SK-N-SH (cell line): ENCODE measurements around the gene CIAO2B. TPM values are rescaled to one million over a fixed set of nuclear protein-coding genes. Genes with fewer than 3 reads are reported as not detected.

Experiments used
- CTCF ChIA-PET: fragments of 300-600, 350-600 bp; formaldehyde crosslinking; extraction: SDS; loops from one replicate; lab custom pipeline; 2021; lab: Yijun Ruan, JAX
- POLR2A ChIA-PET: fragments of 350-600 bp; sonication (Branson Sonifier 250); formaldehyde crosslinking; extraction: SDS; loops from one replicate; lab custom pipeline; 2020; ENCODE audit warnings: antibody characterized with exemption, inconsistent platforms; lab: Yijun Ruan, JAX
- DNase-seq: peaks from one replicate; pipeline ENCODE4 v3.0.0; 2012
- H2AFZ ChIP-seq: fragments of 200-600 bp; sonication (generic); 2 replicates; pipeline ENCODE4 v1.8.1; 2016; ENCODE audit warnings: antibody characterized with exemption, mild to moderate bottlenecking, low read depth
- H3F3A ChIP-seq: fragments of 200-600 bp; sonication (generic); replicated peaks from 2 replicates; pipeline ENCODE3; 2016; ENCODE audit warnings: antibody characterized with exemption, mild to moderate bottlenecking; ENCODE audit not compliant: insufficient read depth
- H3K27ac ChIP-seq, 2 experiments: fragments of 200-500 bp in 1 of 2; fragments of 200-600 bp in 1 of 2; sonication (Bioruptor generic) in 1 of 2; sonication (generic), shearing (Covaris generic) in 1 of 2; 2 replicates each; pipeline versions ENCODE4 v1.5.1 to v1.6.1; 2014 to 2016; ENCODE audit warnings: low read depth in 2 of 2, inconsistent platforms in 1 of 2, low read length in 1 of 2, mild to moderate bottlenecking in 1 of 2, mixed read lengths in 1 of 2
- H3K27me3 ChIP-seq: fragments of 200-600 bp; sonication (generic), shearing (Covaris generic); 2 replicates; pipeline ENCODE4 v1.6.1; 2016; ENCODE audit warnings: mixed run types; ENCODE audit not compliant: insufficient read depth
- H3K36me3 ChIP-seq, 2 experiments: fragments of 200-500 bp in 1 of 2; fragments of 200-600 bp in 1 of 2; sonication (Bioruptor generic) in 1 of 2; sonication (generic) in 1 of 2; replicated peaks in 1 of 2; 2 replicates each; pipeline versions ENCODE3 to v1.5.1; 2014 to 2016; ENCODE audit warnings: low read length in 1 of 2, mild to moderate bottlenecking in 1 of 2; ENCODE audit not compliant: insufficient read depth in 2 of 2, control insufficient read depth in 1 of 2
- H3K4me1 ChIP-seq, 2 experiments: fragments of 200-500 bp in 1 of 2; fragments of 200-600 bp in 1 of 2; sonication (Bioruptor generic) in 1 of 2; sonication (generic), shearing (Covaris generic) in 1 of 2; 2 replicates each; pipeline versions ENCODE4 v1.5.1 to v1.6.1; 2014 to 2016; ENCODE audit warnings: low read depth in 1 of 2, low read length in 1 of 2, mixed run types in 1 of 2; ENCODE audit not compliant: insufficient read depth in 2 of 2, control insufficient read depth in 1 of 2
- H3K4me2 ChIP-seq: fragments of 200-600 bp; sonication (generic), shearing (Covaris generic); 2 replicates; pipeline ENCODE4 v1.6.1; 2017; ENCODE audit warnings: mixed run types
- H3K4me3 ChIP-seq, 2 experiments: fragments of 200-500 bp in 1 of 2; fragments of 200-600 bp in 1 of 2; sonication (Bioruptor generic) in 1 of 2; sonication (generic), shearing (Covaris generic) in 1 of 2; 2 replicates each; pipeline versions ENCODE4 v1.5.1 to v1.8.1; 2014 to 2016; ENCODE audit warnings: low read depth in 2 of 2, inconsistent platforms in 1 of 2, low read length in 1 of 2, mild to moderate bottlenecking in 1 of 2, mixed read lengths in 1 of 2, moderate library complexity in 1 of 2
- H3K79me2 ChIP-seq: fragments of 200-600 bp; sonication (generic); 2 replicates; pipeline ENCODE4 v1.8.1; 2017; ENCODE audit warnings: mild to moderate bottlenecking; ENCODE audit not compliant: insufficient read depth
- H3K9ac ChIP-seq: fragments of 200-600 bp; sonication (generic); 2 replicates; pipeline ENCODE4 v1.6.1; 2017; ENCODE audit warnings: mixed run types
- H3K9me2 ChIP-seq: fragments of 200-600 bp; sonication (generic); 2 replicates; pipeline ENCODE4 v1.6.1; 2017; ENCODE audit warnings: mixed run types
- H3K9me3 ChIP-seq: fragments of 200-600 bp; sonication (generic); 2 replicates; pipeline ENCODE4 v1.6.1; 2017; ENCODE audit warnings: mixed run types, mild to moderate bottlenecking, moderate library complexity
- H4K20me1 ChIP-seq: fragments of 200-600 bp; sonication (generic); 2 replicates; pipeline ENCODE4 v1.6.1; 2017; ENCODE audit warnings: mild to moderate bottlenecking, mixed run types; ENCODE audit not compliant: insufficient read depth
- CHD2 ChIP-seq: fragments of 150-350 bp; IDR thresholded peaks from 2 replicates; pipeline ENCODE4 v1.6.1; 2018; ENCODE audit warnings: low read length; ENCODE audit not compliant: partially characterized antibody
- ELF1 ChIP-seq: IDR thresholded peaks from 2 replicates; pipeline ENCODE4 v1.4.0; 2012
- FOSL2 ChIP-seq: IDR thresholded peaks from 2 replicates; pipeline ENCODE4 v1.4.0; 2012; ENCODE audit warnings: low read depth, mild to moderate bottlenecking, moderate library complexity, borderline replicate concordance
- FOXJ3 ChIP-seq: sonication (generic); formaldehyde crosslinking; IDR thresholded peaks from 2 replicates; pipeline ENCODE4 v1.5.1; 2020; ENCODE audit warnings: mild to moderate bottlenecking, missing genetic modification reagents
- FOXM1 ChIP-seq: IDR thresholded peaks from 2 replicates; pipeline ENCODE4 v1.4.0; 2012; ENCODE audit warnings: low read depth, mild to moderate bottlenecking
- GABPA ChIP-seq: IDR thresholded peaks from 2 replicates; pipeline ENCODE4 v1.4.0; 2012; ENCODE audit warnings: low read depth, mild to moderate bottlenecking
- GATA2 ChIP-seq: sonication (generic); formaldehyde crosslinking; IDR thresholded peaks from 2 replicates; pipeline ENCODE4 v1.5.0; 2020; ENCODE audit warnings: mild to moderate bottlenecking, missing genetic modification reagents
- MEF2A ChIP-seq: IDR thresholded peaks from 2 replicates; pipeline ENCODE4 v1.4.0; 2012; ENCODE audit warnings: low read depth, borderline replicate concordance
- NFIC ChIP-seq: IDR thresholded peaks from 2 replicates; pipeline ENCODE4 v1.4.0; 2012; ENCODE audit warnings: borderline replicate concordance
- NRF1 ChIP-seq: IDR thresholded peaks from 2 replicates; pipeline ENCODE4 v1.6.1; 2012; ENCODE audit warnings: low read depth, mild to moderate bottlenecking, low read length
- PBX3 ChIP-seq: IDR thresholded peaks from 2 replicates; pipeline ENCODE4; 2012
- POLR2AphosphoS5 ChIP-seq: IDR thresholded peaks from 2 replicates; pipeline ENCODE4 v1.6.1; 2012; ENCODE audit warnings: low read depth, low read length
- REST ChIP-seq: IDR thresholded peaks from 2 replicates; pipeline ENCODE4 v1.6.1; 2012; ENCODE audit warnings: mild to moderate bottlenecking, low read depth, low read length, moderate library complexity
- RXRA ChIP-seq: IDR thresholded peaks from 2 replicates; pipeline ENCODE4 v1.4.0; 2012; ENCODE audit warnings: low read depth, mild to moderate bottlenecking, borderline replicate concordance
- TAF1 ChIP-seq: IDR thresholded peaks from 2 replicates; pipeline ENCODE4 v1.6.1; 2012; ENCODE audit warnings: low read depth, mild to moderate bottlenecking, low read length, moderate library complexity, borderline replicate concordance
- TCF12 ChIP-seq: IDR thresholded peaks from 2 replicates; pipeline ENCODE4 v1.4.0; 2012
- YY1 ChIP-seq: IDR thresholded peaks from 2 replicates; pipeline ENCODE4 v1.4.0; 2012; ENCODE audit warnings: low read depth, mild to moderate bottlenecking
- ZBTB33 ChIP-seq: IDR thresholded peaks from 2 replicates; pipeline ENCODE4 v1.4.0; 2012; ENCODE audit warnings: low read depth, borderline replicate concordance
- WGBS: methylation state at CpG from one replicate; pipeline ENCODE4 v1.1.6; 2017; ENCODE audit warnings: low lambda C conversion rate; 5-methylcytosine and 5-hydroxymethylcytosine counted together
- polyA plus RNA-seq, 3 experiments: library from polyadenylated mRNA; depleted of rRNA; stranded (reverse); fragments of >200 nt; gene quantifications; 2 replicates each; pipeline ENCODE4 v1.2.3, GENCODE V29; 2012

The CIAO2B gene
- polyA plus RNA-seq, 1 of the 3 experiments (the other 2 are of a cell fraction): 665 TPM

- no peak for DNase-seq
- H3F3A ChIP-seq: peaks cover 5% of the 10 kb centered on the region
- H2AFZ ChIP-seq: no peak overlapping the region
- ChIA-PET POLR2A (no interaction called here), CTCF (interaction anchor here (1.2 to 13.6 kb wide), 4 partner anchors 9 to 28 kb away, joined by 5 to 174 read pairs (median 6); no protein-coding TSS in a partner anchor)
- no peaks in the 10 kb centered on the region for H3K9me2 ChIP-seq
- no peak overlapping the region for H3K27ac ChIP-seq
- H3K27me3 ChIP-seq: no peaks in the 10 kb centered on the region
- no peaks in the 10 kb centered on the region for H3K9me3 ChIP-seq
- 100% methylated on average over 1 of the region's 3 CpGs for WGBS
- H3K4me3 ChIP-seq: no peak overlapping the region
- no peaks in the 10 kb centered on the region for H3K36me3 ChIP-seq
- H4K20me1 ChIP-seq: no peaks in the 10 kb centered on the region
- H3K9ac ChIP-seq: no peak overlapping the region
- H3K79me2 ChIP-seq: no peaks in the 10 kb centered on the region
- no peak for TF ChIP-seq MEF2A
- TF ChIP-seq POLR2AphosphoS5: no peak
- no peak for TF ChIP-seq REST
- TF ChIP-seq GATA2: no peak
- TF ChIP-seq NRF1: no peak
- TF ChIP-seq TAF1: no peak
- TF ChIP-seq RXRA: no peak
- TF ChIP-seq YY1: no peak
- TF ChIP-seq FOSL2: no peak
- TF ChIP-seq CHD2: no peak
- TF ChIP-seq NFIC: no peak
- TF ChIP-seq FOXM1: no peak
- no peak for TF ChIP-seq TCF12
- no peak for TF ChIP-seq PBX3
- no peak for TF ChIP-seq GABPA
- no peak for TF ChIP-seq ELF1
- no peak for TF ChIP-seq FOXJ3 (CRISPR knock-in tag)
- no peak for TF ChIP-seq ZBTB33
- H3K4me2 ChIP-seq: no peak overlapping the region
- peaks cover 4 to 13% of the 10 kb centered on the region in 2 experiments; a peak in 3 of 4 replicates for H3K4me1 ChIP-seq
Measured at GRCh38 chr16:66923866-66924265, 10.3 kb downstream of the CIAO2B start.
